ENCODE measurements around the gene RRP15.

The RRP15 gene

DNA sequence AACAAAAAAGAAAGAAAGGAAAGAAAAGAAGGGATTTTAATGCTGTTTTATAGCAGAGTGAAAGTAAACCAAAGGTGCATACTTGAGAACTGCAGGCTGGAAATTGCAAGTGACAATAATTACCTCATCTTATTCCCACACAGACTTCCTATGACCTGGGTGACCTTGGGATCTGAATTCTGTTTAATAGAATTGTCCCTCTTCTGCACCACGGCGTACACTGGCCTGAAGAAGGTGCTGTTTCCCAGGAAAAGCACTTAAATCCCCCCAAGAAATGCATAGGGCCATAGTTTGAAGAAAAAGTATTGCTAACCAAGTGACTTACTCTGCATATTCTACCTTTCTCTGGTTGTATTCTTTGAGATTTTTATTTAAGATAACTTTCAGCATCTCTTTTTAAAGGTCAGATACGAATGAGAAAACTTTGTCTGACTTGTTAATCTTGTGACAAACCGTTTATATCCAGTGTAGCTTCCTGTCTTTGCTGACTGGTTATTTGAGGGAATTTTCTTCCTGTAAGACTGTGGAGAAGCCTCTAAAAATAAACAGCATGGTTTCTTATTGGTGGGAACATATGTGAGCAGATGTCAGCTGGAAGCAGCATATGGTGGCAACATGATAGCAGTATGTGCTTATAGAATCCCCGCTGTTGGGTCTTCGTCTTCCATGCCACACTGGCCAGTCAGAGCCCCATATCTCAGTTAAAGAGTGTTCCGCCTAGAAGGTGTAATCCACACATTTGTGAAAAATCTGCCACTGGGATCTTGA, 76.4 kb downstream of the RRP15 start:
- no peak for DNase-seq (ENCODE audit: low read depth in 2 of 2)

DNA sequence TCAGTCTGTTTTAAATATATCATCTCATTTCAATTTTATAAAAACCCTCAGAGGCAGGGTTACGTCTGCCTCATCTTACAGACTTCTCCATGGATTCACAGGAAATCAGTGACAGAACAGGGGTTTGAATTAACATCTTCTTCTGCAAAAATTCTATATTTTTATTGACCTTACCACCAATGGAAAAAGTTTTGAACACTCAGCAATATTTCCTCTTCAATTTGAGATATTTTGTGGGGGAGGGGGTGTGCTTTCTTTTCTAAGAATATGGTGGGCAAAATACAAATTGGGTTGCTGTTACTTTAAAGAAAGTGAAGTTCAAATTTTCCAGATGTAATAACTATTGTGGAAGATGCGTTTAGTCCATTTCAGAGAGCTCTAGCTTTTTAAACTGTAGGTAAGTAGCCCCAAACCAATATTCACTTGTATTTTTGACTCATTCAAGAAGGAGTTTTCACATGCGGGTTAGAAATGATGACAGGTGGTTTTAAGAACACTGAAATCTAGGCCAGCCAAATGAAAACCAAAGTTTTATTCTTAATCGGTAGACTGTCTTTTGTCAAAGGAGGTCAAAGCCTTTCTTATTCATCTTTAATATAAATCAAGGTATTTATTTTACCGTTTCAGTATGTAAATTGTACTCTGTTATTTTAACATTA, 77.5 kb downstream of the RRP15 start:
- DNase-seq (ENCODE audit: low read depth in 2 of 2): no peak

DNA sequence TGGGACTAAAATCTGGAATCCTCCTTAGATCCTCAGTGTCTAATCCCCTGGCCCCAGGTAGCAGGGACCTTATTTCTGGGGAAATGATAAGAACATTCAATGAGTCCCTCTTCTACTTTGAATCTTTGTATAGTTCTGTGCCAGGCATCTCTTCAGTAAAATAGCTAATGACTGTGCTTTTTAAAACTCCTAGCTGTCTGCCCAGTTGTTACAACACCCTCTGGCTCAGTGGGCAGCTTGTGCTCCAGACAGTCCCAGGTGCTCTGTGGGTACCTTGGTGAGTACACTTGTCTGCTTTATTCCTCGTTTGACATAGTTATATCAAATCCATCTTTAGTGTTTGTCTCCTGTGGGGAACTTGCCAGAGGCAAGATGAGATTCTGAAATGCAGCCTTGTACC, 78.0 kb downstream of the RRP15 start:
- no peak for DNase-seq (ENCODE audit: low read depth in 2 of 2)

DNA sequence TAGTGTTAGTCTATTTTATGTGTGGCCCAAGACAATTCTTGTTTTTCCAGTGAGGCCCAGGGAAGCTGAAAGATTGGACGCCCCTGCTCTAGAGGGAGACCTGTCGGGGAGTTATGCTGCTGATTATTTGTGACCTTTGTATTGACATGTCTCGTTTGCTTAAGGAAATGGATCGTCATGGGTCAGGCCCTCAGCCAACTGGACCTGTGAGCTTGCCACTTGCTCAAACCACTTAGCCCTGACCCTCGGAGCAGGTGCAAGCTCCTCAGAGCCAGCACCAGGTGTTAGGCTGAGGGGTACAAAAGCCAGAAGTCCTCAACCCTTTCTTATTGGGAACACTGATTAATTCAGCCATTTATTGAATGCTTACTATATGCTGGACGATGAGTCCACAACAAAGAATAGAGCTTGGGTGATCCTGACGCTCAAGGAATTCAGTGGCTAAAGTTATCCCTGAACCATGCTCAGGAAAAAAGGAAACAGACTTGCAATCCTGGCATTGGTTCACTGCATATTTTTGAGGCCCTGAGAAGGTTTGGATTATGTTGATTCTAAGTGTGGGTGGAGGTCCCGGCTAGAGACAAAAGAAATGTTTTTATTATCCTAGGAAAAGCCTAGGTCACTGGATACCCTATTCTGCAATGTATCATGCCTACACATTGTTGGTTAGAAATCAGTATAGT, 79.1 kb downstream of the RRP15 start:
- no peak for DNase-seq (ENCODE audit: low read depth in 2 of 2)

DNA sequence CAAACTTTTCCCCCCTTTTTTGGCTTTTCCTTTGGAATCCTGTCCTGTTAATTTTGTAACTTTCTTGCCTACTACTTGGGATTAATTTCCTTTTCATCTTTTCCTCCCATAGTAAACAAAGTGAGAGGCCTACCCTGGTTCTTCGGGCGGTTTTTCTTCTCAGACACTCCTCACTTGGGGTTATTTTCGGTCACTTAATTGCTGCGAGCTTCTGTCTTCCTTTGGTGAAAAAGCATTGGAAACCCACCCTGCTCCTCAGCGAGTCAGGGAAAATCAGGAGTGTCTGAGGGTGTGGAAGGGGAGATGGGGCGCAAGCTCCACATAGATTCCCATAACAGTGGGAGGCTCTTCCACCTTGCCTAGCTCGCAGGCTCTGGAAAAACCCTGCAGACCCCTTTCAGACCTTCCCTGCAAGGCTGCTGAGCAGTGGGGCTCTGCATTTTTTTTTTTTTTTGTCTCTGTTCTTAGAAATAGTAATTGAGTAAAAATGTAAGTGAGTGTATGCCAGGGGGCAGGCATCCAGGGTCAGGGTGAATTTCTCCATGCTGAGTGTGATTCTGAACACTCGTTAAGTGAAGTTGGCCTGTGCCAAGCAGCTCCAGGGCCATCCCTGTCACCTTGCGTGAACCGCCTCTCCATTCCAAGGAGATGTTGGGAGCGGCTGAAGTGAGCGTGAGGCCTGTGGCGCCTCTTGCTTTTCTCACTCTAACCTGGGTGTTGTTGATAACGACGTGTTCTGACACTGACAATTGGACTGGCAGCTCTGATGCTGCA, 80.3 kb downstream of the RRP15 start:
- no peak for DNase-seq (ENCODE audit: low read depth in 2 of 2)

DNA sequence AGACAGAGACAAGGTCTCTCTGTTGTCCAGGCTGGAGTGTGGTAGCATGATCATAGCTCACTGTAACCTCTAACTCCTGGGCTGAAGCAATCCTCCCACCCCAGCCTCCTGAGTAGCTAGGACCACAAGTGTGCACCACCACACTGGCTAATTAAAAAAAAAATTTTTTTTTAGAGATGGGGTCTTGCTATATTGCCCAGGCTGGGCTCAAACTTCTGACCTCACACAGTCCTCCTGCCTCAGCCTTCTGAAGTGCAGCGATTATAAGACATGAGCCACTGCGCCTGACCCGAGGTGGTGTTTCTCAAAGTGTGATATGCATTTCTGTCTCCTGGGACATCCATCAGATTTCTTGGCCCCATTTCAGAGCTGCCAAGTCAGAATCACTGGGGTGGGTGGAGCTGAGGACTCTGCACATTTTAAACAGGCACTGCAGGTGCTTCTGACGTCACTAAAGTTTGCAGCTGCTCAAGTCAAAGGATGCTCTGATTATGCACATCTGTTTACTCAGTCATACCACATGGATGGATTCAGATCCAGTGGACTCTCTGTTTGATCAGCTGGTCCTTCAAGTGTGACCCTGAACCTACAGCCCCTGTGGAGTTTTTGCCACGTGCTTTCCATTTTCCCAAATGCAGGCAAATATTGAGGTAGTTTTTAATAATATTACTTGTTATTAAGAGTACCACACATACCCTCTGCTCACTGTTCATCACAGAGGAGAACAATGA, 81.4 kb downstream of the RRP15 start:
- no peak for DNase-seq (ENCODE audit: low read depth in 2 of 2)

DNA sequence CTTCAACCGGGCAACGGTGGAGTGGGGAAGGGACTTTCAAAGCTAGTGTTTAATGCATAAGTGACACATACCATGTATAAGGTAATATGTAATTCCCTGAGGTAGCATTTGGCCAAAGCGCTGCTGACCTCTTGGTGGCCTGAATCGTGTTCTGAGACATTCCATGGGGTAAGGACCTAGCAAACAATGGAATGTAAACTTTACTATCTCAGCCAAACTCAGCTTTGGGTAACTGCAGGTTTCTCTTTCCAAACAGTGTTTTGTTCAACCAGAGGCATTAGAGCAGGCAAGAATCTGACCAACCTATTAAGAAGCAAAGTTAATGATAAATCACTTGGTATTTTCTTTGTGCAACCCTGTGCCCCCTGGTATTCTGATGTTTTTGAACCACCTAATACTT, 82.0 kb downstream of the RRP15 start:
- DNase-seq (ENCODE audit: low read depth in 2 of 2): no peak

DNA sequence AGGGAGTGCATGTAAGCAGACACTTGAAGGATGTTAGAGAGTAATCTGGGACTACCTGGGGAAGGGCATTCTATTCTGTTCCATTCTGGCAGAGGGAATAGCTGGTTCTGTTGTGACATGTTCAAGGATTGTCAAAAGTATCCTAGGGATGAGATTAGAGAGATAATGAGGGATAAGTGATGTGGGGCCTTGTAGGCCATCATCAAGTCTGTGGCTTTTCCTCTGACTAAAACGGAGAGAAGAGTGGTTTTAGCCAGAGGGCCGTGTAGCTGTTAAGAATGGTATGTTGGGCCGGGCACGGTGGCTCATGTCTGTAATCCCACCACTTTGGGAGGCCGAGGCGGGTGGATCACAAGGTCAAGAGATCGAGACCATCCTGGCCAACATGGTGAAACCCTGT, 83.6 kb downstream of the RRP15 start:
- no peak for DNase-seq (ENCODE audit: low read depth in 2 of 2)

DNA sequence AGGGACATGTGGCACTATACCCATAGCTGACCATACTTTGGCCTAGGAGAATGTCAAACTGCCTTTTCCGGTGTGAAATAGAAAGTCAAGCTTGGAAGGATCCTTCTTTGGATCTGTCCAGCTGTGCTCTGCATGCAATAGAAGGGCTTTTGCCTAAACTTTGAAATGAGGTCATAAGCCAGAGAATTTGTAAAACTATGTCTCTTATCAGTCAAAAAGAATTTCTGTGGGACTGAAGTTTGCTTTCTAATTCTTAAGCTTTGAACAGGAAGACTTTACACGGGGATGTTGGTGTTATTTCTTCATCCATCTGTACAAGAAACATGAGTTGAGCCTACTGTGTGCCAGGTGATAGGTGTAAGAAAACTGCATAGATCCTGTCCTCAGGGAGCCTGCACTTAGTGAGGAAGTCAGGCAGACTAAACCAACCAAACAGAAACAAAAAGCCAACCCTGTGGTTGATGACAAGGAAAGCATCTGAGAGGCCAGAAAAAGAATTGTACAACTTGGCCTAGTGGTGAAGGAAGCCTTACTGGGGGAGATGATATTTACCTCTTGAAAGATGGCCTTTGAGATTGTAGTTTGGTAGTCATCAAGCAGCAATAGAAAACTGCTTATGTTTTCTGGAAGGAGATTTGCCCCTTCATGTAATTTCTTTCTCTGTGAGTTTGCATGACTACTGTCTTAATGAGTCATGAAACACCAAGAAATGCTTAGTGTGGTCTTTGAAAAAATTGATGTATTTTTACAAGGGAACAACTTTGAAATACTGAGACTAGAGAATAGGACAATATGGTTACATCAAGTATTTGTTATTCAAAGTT, 84.8 kb downstream of the RRP15 start:
- DNase-seq (ENCODE audit: low read depth in 2 of 2): no peak

DNA sequence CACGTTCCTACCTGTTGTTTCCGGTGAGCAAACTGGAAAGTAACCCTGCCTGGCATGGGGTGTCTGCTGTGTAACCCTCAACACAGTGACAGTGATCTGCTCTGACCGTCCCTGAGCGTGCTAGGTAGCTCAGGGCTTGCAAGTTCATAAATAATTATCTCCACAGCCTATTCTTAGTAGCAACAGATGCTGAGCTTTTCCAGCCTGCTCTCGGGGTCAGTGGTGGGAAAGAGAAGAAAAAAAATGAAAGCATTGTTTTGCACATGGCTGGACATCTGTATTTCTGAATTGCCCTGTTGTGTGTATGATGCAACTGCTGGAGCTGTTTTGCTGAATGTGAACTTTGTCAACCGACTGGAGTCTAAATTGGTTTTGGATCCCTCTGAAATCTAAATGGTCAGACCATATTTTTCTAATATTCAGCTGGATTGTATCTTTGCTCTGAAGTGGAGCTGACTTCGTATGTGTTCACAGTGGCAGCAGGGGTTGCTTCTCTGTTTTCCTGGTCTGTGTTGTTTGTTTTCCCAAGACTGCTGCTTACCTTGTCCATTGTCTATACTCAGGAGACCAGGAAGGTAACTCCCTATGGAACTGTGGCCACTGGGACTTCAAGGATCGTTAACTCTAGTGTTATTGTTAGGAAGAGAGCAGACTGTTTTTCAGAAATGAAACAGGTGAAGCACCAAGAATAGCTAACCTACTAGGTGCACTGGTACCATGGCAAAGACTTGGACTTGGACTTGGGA, 87.0 kb downstream of the RRP15 start:
- DNase-seq (ENCODE audit: low read depth in 2 of 2): no peak

DNA sequence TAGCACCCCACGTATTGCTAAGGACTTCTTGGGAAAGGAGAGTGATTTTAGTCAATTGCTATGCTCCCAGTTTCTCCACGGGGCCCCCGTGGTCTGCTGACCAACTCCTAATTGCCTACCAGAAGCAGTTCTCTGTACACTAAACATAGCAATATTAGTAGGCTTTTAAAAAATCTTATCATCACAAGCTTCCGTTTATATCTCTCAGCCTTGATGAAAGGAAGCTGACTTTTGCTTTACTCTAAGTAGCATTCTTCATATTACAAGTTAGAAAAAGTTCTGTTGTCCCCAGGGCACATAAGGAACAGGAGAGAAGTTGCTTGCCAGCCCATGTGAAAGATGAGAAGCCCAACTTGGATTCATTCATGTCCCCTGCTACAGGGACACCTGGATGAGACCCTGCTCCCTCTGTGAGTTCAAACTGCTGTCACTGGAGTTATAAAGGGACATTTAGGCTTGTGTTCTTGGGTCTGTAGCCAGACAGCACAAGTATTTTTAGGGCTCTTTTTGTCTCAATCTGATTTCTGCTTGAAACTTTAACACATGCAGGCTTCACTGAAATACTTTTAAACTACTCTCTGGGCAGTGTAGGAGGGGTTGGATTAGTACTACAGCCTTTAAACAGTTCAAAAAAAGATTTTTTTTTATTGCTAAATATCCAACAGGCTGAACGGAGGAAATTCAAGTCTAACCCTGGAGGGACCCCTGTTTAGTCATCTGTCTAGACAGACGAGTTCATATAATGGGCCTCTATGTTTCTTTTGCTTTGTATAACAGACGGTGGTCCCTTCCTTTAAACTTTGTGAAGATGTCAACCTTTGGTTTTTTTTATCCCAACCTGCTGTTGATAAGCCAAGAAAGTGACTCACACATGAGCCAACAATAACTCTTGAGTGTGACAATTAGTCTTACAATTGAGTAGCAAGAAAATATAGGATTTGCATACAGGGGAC, 89.6 kb downstream of the RRP15 start:
- DNase-seq (ENCODE audit: low read depth in 2 of 2): no peak

DNA sequence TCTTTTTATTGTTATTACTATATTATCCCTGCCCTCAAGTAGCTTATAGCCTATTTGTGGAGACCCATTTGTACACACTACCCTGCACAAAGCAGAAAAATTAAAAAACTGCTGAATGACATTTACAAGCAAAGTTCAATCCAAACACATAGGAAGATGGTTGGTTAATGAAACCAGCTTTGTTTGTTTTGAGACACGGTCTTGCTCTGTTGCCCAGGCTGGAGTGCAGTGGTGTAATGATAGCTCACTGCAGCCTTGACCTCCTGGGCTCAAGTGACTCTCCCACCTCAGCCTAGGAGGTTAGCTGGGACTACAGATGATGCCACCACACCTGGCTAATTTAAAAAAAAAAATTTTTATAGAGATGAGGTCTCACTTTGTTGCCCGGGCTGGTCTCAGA, 91.6 kb downstream of the RRP15 start:
- DNase-seq (ENCODE audit: low read depth in 2 of 2): no peak

DNA sequence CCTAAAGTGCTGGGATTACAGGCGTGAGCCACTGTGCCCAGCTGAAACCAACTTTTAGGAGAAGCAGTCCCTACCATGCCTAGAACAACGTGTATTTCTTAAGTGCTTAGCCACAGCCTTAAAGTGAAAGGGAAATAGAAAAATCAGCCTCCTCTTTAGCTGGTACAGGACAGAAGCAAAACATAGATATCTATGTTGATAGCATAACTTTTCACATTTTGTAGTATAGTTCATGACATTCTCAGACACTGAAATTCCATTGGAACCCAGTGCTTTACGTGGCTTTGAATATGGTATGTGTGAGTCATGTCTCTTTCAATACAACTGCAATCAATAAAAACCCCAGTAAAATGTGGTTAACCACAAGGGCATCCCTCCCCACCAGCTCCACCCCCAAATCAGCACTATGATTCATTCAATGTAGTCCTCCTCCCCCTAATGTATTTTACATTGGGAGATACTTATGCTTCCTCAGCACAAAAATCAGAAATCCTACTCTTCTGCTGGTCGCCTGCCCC, 92.1 kb downstream of the RRP15 start:
- DNase-seq (ENCODE audit: low read depth in 2 of 2): peak; percentile 33 to 47

DNA sequence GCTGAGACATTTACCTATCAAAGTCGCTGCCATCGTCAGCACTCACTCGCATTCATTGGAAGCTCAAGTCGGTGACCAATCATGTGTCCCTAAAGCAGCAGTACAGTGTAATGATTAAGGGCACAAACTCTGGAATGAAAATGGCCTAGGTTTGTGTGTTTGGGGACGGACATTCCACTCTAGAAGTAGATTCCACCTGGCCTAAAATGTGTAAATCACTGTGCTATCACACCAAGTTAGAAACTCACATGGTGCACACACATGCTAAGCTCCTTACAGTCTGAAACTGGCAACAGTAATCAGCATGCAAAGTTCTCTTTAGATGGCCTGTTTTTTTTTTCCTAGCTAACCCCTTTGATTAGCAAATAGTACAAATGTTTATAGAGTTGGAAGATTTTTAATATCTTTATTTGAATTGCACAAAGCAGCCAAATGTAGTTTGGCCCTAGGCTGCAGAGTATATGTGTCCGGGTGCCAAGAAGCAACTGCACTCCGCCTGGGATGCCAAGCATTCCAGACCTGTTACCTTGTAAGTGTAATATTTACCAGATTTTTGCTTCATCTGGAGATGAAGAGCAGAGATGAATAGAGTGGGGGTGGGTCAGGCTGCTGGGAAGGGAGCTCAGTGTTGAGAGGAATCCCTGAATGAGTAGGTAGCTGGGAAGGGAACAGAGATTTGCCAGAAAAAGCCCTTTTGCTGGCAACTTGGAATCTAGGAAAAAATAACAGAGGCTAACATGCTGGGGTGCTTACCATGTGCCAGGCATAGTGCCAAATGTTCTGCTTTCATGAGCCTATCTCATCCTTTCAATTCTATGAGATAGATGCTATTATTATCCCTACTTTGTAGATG, 95.3 kb downstream of the RRP15 start:
- no peak for DNase-seq (ENCODE audit: low read depth in 2 of 2)

DNA sequence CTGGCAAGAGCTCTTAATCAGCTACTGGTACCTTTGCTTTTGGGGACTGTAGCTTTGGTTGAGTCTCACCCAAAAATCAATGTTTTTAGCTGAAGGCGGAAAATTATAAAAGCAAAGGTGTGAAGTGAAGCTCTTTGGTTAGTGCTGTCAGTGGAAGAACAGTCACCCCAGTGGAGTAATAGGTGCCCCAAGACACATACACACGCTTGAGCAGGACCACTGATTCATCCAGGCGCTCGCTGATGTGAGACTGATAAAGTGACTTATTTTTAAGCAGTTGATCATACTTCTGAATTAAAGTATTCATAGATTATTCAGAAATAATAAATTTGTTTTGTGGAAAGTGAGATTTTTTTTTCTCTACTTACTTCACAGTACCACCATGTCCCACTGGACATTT, 97.2 kb downstream of the RRP15 start:
- DNase-seq (ENCODE audit: low read depth in 2 of 2): no peak

DNA sequence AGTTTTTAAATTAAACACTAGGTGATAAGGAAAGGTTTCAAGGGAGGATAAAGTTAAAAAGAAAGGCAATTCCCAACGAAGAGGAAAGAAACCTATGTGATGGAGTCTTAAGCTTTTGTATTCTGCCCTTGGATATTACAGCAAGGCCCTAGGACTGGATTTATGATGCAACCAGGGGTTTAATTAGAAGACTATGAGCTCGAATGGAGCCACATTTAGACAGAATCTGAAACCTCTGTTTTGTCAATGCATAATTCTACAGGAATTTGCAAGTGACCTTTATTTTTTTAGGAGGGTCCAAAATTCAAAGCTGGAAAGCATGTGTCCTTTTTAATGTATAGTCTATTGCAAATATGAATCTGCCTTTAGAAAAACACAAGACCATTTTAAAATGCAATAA, 98.0 kb downstream of the RRP15 start:
- DNase-seq (ENCODE audit: low read depth in 2 of 2): no peak

DNA sequence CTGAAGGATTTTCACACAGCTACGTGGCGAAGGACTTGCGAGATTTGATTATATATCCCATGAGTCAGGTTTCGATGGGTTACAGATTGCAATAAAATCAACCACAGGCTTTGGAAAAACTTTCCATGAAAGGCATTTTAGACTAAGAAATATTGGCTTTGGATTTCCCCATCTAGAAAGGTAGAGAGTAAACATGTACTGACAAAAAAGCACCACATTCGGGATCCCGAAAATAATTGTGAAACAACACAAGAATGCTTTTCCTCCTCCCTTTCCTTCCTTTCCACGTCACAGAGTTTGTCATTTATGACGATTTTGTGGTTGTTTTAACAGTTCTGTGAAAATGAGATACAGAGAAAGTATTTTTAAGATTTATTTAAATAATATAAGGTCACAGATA, 98.6 kb downstream of the RRP15 start:
- no peak for DNase-seq (ENCODE audit: low read depth in 2 of 2)

DNA sequence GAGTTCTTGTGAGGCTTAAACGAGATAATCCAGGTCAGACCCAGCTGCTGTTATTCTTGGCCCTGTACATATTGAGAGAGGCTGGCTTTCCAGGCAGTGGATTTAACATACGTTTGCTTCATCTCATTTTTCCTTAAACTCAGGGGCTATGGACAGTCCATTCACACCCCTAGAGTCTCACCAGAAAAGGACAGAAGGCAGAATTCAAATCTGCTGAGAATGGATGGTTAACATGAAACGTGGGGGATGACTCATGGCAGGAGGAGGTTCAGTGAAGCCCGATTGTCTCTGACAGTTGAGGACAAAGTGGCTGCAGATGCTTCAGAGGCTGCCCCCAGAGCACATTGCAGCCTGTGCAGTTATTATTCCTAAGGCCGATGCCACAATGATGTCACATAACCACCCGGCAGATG, 99.5 kb downstream of the RRP15 start:
- DNase-seq (ENCODE audit: low read depth in 2 of 2): no peak
